Measurements from ENCODE around the gene C22orf39. TPM values are rescaled to one million over a fixed set of nuclear protein-coding genes. Genes with fewer than 3 reads are reported as not detected.

The C22orf39 gene
- total RNA-seq, 1 donor from 2014 or later: 58.5 TPM

DNA sequence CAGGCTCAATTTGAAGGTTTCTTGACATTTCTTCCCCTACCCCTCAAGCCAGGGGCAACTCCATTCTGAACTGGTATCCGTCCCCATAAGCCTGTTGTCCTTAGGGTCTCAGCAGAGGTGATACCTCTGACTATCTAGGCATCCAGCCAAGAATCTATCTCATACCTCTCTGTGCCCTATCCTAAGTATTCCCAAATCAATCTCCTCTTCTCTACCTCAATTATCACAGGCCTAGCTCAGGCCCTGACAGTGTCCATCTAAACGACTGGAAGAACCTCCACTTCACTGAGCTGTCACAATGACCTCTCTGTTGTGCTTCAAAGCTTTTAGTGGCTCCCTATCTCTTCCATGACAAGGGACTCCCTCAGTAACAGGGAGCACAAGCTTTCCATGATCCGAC is 42.8 kb downstream of the C22orf39 start:
- H3K4me3 ChIP-seq: no peak overlapping the region
- no peaks in the 10 kb centered on the region for H3K4me1 ChIP-seq
- TF ChIP-seq, protein P1, sequence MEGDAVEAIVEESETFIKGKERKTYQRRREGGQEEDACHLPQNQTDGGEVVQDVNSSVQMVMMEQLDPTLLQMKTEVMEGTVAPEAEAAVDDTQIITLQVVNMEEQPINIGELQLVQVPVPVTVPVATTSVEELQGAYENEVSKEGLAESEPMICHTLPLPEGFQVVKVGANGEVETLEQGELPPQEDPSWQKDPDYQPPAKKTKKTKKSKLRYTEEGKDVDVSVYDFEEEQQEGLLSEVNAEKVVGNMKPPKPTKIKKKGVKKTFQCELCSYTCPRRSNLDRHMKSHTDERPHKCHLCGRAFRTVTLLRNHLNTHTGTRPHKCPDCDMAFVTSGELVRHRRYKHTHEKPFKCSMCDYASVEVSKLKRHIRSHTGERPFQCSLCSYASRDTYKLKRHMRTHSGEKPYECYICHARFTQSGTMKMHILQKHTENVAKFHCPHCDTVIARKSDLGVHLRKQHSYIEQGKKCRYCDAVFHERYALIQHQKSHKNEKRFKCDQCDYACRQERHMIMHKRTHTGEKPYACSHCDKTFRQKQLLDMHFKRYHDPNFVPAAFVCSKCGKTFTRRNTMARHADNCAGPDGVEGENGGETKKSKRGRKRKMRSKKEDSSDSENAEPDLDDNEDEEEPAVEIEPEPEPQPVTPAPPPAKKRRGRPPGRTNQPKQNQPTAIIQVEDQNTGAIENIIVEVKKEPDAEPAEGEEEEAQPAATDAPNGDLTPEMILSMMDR (IDR thresholded peaks at IDR 0.05): no peak
- peaks cover 55 to 65% of the 10 kb centered on the region in 2 donors for H3K36me3 ChIP-seq
- H3K27ac ChIP-seq: no peak overlapping the region
- DNase-seq (ENCODE audit: low spot score in 2 of 2): no peak
- H3K27me3 ChIP-seq: no peaks in the 10 kb centered on the region
- H3K9me3 ChIP-seq: no peaks in the 10 kb centered on the region
- intact Hi-C loops (cut with DNase I): no loop called here

DNA sequence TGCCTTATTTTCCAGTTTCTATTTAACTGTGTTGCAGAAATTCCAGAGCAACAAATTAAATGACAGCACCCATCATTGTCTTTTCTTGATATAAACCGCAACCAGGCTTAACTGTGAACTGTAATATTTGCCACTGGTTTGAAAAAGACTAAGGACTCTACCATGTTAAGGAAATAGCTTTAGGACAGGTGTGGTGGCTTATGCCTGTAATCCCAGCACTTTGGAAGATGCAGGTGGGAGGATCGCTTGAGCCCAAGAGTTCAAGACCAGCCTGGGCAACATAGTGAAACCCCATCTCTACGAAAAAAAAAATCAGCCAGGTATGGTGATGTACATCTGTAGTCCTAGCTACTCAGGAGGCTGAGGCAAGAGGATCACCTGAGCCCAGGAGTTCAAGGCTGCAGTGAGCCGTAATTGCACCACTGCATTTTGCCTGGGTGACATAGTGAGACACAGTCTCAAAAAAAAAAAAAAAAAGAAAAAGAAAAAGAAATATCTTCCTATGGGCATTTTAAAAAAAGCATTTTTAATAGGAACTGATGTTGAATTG is 44.8 kb downstream of the C22orf39 start:
- DNase-seq (ENCODE audit: low spot score in 2 of 2): no peak
- intact Hi-C loops (cut with DNase I): no loop called here
- TF ChIP-seq, protein P1 (IDR thresholded peaks at IDR 0.05): no peak
- H3K27me3 ChIP-seq: no peaks in the 10 kb centered on the region
- H3K27ac ChIP-seq: no peak overlapping the region
- peaks cover 52 to 55% of the 10 kb centered on the region in 2 donors for H3K36me3 ChIP-seq
- no peak overlapping the region for H3K4me3 ChIP-seq
- no peaks in the 10 kb centered on the region for H3K4me1 ChIP-seq
- H3K9me3 ChIP-seq: no peaks in the 10 kb centered on the region

DNA sequence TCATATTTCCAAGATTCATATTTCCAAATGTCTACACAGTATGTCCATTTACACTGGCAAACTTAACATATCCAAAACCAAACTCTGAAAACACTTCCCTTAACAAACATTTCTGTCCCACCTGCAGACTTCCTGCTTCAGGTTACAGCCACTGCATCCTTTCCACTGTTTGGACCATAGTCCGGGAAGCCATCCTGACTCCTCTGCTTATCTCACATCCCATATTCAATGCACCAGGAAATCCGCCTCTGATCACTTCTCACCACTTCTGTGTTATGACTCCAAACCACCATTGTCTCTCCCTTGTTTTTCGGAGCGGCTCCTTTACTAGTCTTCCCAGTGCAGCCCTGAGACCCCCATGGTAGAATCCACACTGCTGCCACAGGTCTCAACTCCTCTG is 46.0 kb downstream of the C22orf39 start:
- H3K36me3 ChIP-seq: peaks cover 55% of the 10 kb centered on the region in 2 donors
- H3K4me1 ChIP-seq: no peaks in the 10 kb centered on the region
- no peaks in the 10 kb centered on the region for H3K9me3 ChIP-seq

DNA sequence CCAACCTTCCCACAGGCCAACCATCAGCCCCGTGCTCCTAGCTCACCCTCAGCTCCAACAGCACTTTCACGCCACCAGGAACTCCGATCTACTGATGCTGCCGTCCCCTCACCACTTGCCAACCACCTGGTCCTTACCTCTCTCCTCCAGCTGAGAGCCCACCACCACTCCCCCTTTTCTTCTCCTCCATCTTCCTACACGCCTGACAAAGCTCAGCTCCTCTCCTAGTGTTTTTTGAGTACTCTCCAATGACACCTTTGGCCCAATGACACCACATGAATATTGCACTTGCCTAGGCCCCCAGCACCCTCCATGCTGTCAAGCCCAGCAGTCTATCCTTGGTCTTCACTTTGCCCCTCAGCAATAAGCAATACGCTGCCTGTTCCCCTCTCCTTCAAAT is 46.6 kb downstream of the C22orf39 start:
- H3K27ac ChIP-seq: no peak overlapping the region
- DNase-seq (ENCODE audit: low spot score in 2 of 2): no peak
- intact Hi-C loops (cut with DNase I): no loop called here
- no peaks in the 10 kb centered on the region for H3K27me3 ChIP-seq
- H3K4me1 ChIP-seq: no peaks in the 10 kb centered on the region
- H3K9me3 ChIP-seq: no peaks in the 10 kb centered on the region
- TF ChIP-seq, protein P1 (IDR thresholded peaks at IDR 0.05): no peak
- no peak overlapping the region for H3K4me3 ChIP-seq
- H3K36me3 ChIP-seq: peaks cover 55% of the 10 kb centered on the region in 2 donors

More for the DNA sequence above, 46.0 kb downstream of the C22orf39 start:
- H3K4me3 ChIP-seq: no peak overlapping the region
- no peak for DNase-seq (ENCODE audit: low spot score in 2 of 2)
- TF ChIP-seq, protein P1 (IDR thresholded peaks at IDR 0.05): no peak
- H3K27me3 ChIP-seq: no peaks in the 10 kb centered on the region
- no peak overlapping the region for H3K27ac ChIP-seq
- intact Hi-C loops (cut with DNase I): no loop called here

DNA sequence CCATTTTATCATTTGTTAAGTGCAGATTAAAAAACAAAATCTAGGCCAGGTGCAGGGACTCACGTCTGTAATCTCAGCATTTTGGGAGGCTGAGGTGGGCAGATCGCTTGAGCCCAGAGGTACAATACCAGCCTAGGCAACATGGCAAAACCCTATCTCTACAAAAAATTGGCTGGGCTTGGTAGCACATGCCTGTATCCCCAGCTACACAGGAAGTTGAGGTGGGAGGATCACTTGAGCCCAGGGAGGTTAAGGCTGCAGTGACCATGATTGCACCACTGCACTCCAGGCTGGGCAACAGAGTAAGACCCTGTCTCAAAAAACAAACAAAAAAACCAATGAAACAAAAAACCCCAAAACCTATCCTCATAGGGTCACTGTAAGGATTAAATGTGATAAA is 48.9 kb downstream of the C22orf39 start:
- no peak overlapping the region for H3K4me3 ChIP-seq
- H3K27me3 ChIP-seq: no peaks in the 10 kb centered on the region
- intact Hi-C loops (cut with DNase I): no loop called here
- H3K9me3 ChIP-seq: no peaks in the 10 kb centered on the region
- TF ChIP-seq, protein P1 (IDR thresholded peaks at IDR 0.05): no peak
- no peaks in the 10 kb centered on the region for H3K4me1 ChIP-seq
- H3K36me3 ChIP-seq: peaks cover 62 to 64% of the 10 kb centered on the region in 2 donors
- no peak for DNase-seq (ENCODE audit: low spot score in 2 of 2)
- H3K27ac ChIP-seq: no peak overlapping the region

DNA sequence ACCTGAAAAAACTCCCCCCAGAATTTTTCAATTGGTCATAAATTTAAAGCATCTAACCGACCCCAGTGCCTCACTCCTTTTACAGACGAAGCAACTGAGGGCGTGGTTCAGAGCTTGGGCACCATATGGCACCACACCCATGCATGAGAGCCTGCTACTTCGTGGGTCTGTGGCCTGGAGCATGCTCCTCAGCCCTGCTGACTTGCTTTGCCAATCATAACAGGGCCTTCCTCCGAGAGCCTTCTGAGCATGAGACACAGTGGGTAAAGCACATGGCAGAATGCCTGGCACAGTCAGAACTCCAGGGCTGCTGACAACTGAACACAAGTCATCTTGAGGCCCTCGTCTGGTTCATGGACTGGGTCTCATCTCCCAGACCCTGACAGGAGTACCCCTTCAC is 49.3 kb downstream of the C22orf39 start:
- no peak for DNase-seq (ENCODE audit: low spot score in 2 of 2)
- TF ChIP-seq, protein P1 (IDR thresholded peaks at IDR 0.05): no peak
- Histone ChIP-seq H3K27me3 (no peaks in the 10 kb centered on the region), H3K4me3 (no peak overlapping the region), H3K36me3 (peaks cover 66 to 68% of the 10 kb centered on the region in 2 donors), H3K4me1 (no peaks in the 10 kb centered on the region), H3K27ac (no peak overlapping the region), H3K9me3 (no peaks in the 10 kb centered on the region)
- intact Hi-C loops (cut with DNase I): no loop called here

All from ascending aorta (tissue), 2 donors.